Transverse colon (tissue), 4 donors: Measurements from ENCODE around the gene SRPRA. TPM values are rescaled to one million over a fixed set of nuclear protein-coding genes. Genes with fewer than 3 reads are reported as not detected.
A peak's percentile ranks its signal among the peaks of the same experiment; 100 is the strongest.

Source experiments
- DNase-seq: peaks from one replicate; pipeline ENCODE4 v3.0.0-alpha.2; 2019
- H3K27ac ChIP-seq, 4 donors: fragments of 200-600 bp; sonication (generic); 2 replicates each; pipeline ENCODE4 v1.5.1; 2016 to 2018; ENCODE audit warnings: inconsistent platforms in 4 of 4
- H3K27me3 ChIP-seq: fragments of 200-600 bp; sonication (generic); 2 replicates; pipeline ENCODE4 v1.5.1; 2017; ENCODE audit warnings: inconsistent platforms
- H3K36me3 ChIP-seq, 4 donors: fragments of 200-600 bp; sonication (generic); 2 replicates each; pipeline ENCODE4 v1.5.1; 2017 to 2019; ENCODE audit warnings: inconsistent platforms in 4 of 4
- H3K4me1 ChIP-seq, 4 donors: fragments of 200-600 bp; sonication (generic); 2 replicates each; pipeline ENCODE4 v1.5.1; 2017 to 2020; ENCODE audit warnings: inconsistent platforms in 4 of 4
- H3K4me3 ChIP-seq, 4 donors: fragments of 200-600 bp; sonication (generic); 1 replicate in 1 of 4; 2 replicates in 3 of 4; pipeline versions ENCODE4 v1.5.1 to v1.6.1; 2017 to 2019; ENCODE audit warnings: inconsistent platforms in 4 of 4
- H3K9me3 ChIP-seq, 2 donors: fragments of 200-600 bp; sonication (generic); 2 replicates each; pipeline ENCODE4 v1.5.1; 2017 to 2019; ENCODE audit warnings: inconsistent platforms in 2 of 2
- EP300 ChIP-seq: sonication (generic); formaldehyde crosslinking; IDR thresholded peaks from one replicate; pipeline ENCODE4 v1.6.1; 2017; ENCODE audit warnings: antibody characterized with exemption, low read depth
- POLR2A ChIP-seq: fragments of 450-650 bp; IDR thresholded peaks from one replicate; pipeline ENCODE4 v1.6.1; 2016; ENCODE audit warnings: antibody characterized with exemption, mild to moderate bottlenecking, moderate library complexity
- POLR2AphosphoS5 ChIP-seq, 3 donors: sonication (generic); formaldehyde crosslinking; IDR thresholded peaks; one replicate each; pipeline ENCODE4 v1.6.1; 2016; ENCODE audit warnings: antibody characterized with exemption in 3 of 3
- WGBS, 2 donors: methylation state at CpG; one replicate each; pipeline ENCODE4 v1.1.5; 2018; ENCODE audit warnings: low coverage in 1 of 2; 5-methylcytosine and 5-hydroxymethylcytosine counted together
- in situ Hi-C, 4 donors: fragments of 200-750 bp; cut with MboI; loops; one replicate each; pipeline versions ENCODE4 v1.15.0 to v1.15.1; 2017; ENCODE audit warnings: low sequenced_read_pairs in 3 of 4, low pct_ligation_motif_present in 1 of 4, low pct_unique_long_range_greater_than_20kb in 1 of 4
- intact Hi-C: fragments of 100-400 bp; cut with DNase I; formaldehyde crosslinking; loops from one replicate; pipeline ENCODE4 v1.15.1; 2023; ENCODE audit warnings: low total_unique reads
- total RNA-seq, 4 donors: library from RNA; depleted of rRNA; stranded (reverse); fragments of >200 nt; gene quantifications; one replicate each; pipeline ENCODE4 v1.1.0, GENCODE V29; 2016
- TF ChIP-seq, protein P1 (sequence below), 5 experiments: fragments of 200-600 bp in 3 of 5; fragments of 450-650 bp in 2 of 5; sonication (generic) in 3 of 5; IDR thresholded peaks; 1 replicate in 2 of 5; 2 replicates in 3 of 5; pipeline ENCODE4 v1.5.1; 2016 to 2017; ENCODE audit warnings: antibody characterized with exemption in 5 of 5, inconsistent platforms in 3 of 5, mild to moderate bottlenecking in 2 of 5, moderate library complexity in 1 of 5

The SRPRA gene
- total RNA-seq, 4 donors from 2014 or later, result 18.9 to 66.5 (median 63.5) TPM

DNA sequence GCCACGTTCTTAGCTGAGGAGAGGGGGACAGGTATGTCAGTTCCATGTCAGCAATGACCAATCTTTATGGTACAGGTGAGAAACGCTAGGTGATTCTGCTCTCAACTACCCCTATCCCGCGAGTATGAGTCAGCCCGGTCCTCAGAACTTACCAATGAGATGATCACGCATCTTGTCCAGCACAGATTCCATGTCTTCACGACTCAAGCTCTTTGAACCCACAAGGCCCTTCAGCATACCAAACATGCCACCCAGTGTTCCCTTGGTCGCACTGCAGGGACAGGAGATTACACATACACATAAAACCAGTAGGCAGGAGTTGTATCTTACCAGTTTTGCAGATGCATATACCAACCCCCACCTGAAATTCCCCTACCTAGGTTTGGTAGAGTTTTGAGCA, 2.9 kb downstream of the SRPRA start:
- DNase-seq, result no peak
- H3K27ac ChIP-seq, result no peak overlapping the region
- intact Hi-C loops, result no loop called here
- no peak overlapping the region for H3K4me3 ChIP-seq
- in situ Hi-C loops, result no loop called here
- peaks cover 0 to 56% (median 23%) of the 10 kb centered on the region in 4 donors for H3K36me3 ChIP-seq
- no peaks in the 10 kb centered on the region for H3K9me3 ChIP-seq
- H3K4me1 ChIP-seq, result peaks cover 9 to 21% (median 15%) of the 10 kb centered on the region in 4 donors
- WGBS, 2 donors, result 81 to 86% methylated on average over 4 to 8 of the region's 8 CpGs
- TF ChIP-seq POLR2AphosphoS5 (IDR thresholded peaks at IDR 0.05), result no peak
- TF ChIP-seq, protein P1, sequence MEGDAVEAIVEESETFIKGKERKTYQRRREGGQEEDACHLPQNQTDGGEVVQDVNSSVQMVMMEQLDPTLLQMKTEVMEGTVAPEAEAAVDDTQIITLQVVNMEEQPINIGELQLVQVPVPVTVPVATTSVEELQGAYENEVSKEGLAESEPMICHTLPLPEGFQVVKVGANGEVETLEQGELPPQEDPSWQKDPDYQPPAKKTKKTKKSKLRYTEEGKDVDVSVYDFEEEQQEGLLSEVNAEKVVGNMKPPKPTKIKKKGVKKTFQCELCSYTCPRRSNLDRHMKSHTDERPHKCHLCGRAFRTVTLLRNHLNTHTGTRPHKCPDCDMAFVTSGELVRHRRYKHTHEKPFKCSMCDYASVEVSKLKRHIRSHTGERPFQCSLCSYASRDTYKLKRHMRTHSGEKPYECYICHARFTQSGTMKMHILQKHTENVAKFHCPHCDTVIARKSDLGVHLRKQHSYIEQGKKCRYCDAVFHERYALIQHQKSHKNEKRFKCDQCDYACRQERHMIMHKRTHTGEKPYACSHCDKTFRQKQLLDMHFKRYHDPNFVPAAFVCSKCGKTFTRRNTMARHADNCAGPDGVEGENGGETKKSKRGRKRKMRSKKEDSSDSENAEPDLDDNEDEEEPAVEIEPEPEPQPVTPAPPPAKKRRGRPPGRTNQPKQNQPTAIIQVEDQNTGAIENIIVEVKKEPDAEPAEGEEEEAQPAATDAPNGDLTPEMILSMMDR (IDR thresholded peaks at IDR 0.05), result peak in 1 of 5 experiments; percentile 39
- H3K27me3 ChIP-seq, result no peaks in the 10 kb centered on the region

- no peak for DNase-seq
- TF ChIP-seq, protein P1 (IDR thresholded peaks at IDR 0.05), result no peak
- TF ChIP-seq EP300 (no peak), POLR2A (no peak), POLR2AphosphoS5 (IDR thresholded peaks at IDR 0.05) (no peak)
- Histone ChIP-seq H3K4me1 (peaks cover 6 to 14% (median 7%) of the 10 kb centered on the region in 4 donors), H3K27me3 (no peaks in the 10 kb centered on the region), H3K27ac (no peak overlapping the region), H3K36me3 (peaks cover 0 to 56% (median 23%) of the 10 kb centered on the region in 4 donors), H3K4me3 (no peak overlapping the region), H3K9me3 (no peaks in the 10 kb centered on the region)
- intact Hi-C loops, result no loop called here
- in situ Hi-C loops, result no loop called here
- WGBS, 2 donors, result 92 to 100% methylated on average over 1 to 6 of the region's 6 CpGs
Observed at GRCh38 chr11:126263489-126263888, 5.2 kb downstream of the SRPRA start.

GRCh38 chr11:126262216-126262615, 6.5 kb downstream of the SRPRA start:
- Histone ChIP-seq H3K27me3 (no peaks in the 10 kb centered on the region), H3K27ac (no peak overlapping the region), H3K9me3 (no peaks in the 10 kb centered on the region), H3K4me1 (peaks cover 0 to 5% (median under 1%) of the 10 kb centered on the region in 4 donors), H3K4me3 (no peak overlapping the region), H3K36me3 (peaks cover 0 to 57% (median 22%) of the 10 kb centered on the region in 4 donors)
- in situ Hi-C loops (no loop called here), intact Hi-C loops (no loop called here)
- DNase-seq, result no peak
- 96% methylated on average over 6 of the region's 6 CpGs; no CpG with 5 or more reads in 1 of the 2 donors for WGBS, 2 donors
- no peak for TF ChIP-seq EP300
- TF ChIP-seq, protein P1 (IDR thresholded peaks at IDR 0.05), result no peak
- TF ChIP-seq POLR2A, result no peak
- no peak for TF ChIP-seq POLR2AphosphoS5 (IDR thresholded peaks at IDR 0.05)

GRCh38 chr11:126257764-126258163, 10.9 kb downstream of the SRPRA start:
- no peaks in the 10 kb centered on the region for H3K4me1 ChIP-seq
- H3K9me3 ChIP-seq, result no peaks in the 10 kb centered on the region
- TF ChIP-seq POLR2A (no peak), EP300 (no peak), POLR2AphosphoS5 (IDR thresholded peaks at IDR 0.05) (no peak)
- TF ChIP-seq, protein P1 (IDR thresholded peaks at IDR 0.05), result no peak
- no peaks in the 10 kb centered on the region for H3K27me3 ChIP-seq
- intact Hi-C loops (no loop called here), in situ Hi-C loops (no loop called here)
- 94 to 95% methylated on average over 2 of the region's 2 CpGs for WGBS, 2 donors
- H3K36me3 ChIP-seq, result peaks cover 0 to 32% (median 15%) of the 10 kb centered on the region in 4 donors
- no peak for DNase-seq
- H3K4me3 ChIP-seq, result no peak overlapping the region
- H3K27ac ChIP-seq, result no peak overlapping the region
